HepG2 (cell line): ENCODE results near the gene TRIM34. TPM values are rescaled to one million over a fixed set of nuclear protein-coding genes. Genes with fewer than 3 reads are reported as not detected.

Experiments used
- CBX1 ChIP-seq: IDR thresholded peaks from one replicate; pipeline ENCODE4 v1.6.1; 2016; ENCODE audit warnings: antibody characterized with exemption, low read depth
- CHCHD3 ChIP-seq: sonication (generic); formaldehyde crosslinking; IDR thresholded peaks from 2 replicates; pipeline ENCODE4 v1.8.0; 2022; ENCODE audit warnings: mild to moderate bottlenecking, missing genetic modification reagents, moderate library complexity
- DMAP1 ChIP-seq: IDR thresholded peaks from 2 replicates; pipeline ENCODE4 v1.6.1; 2016
- GRHL1 ChIP-seq: sonication (generic); formaldehyde crosslinking; conservative IDR thresholded peaks from 2 replicates; pipeline ENCODE4 v1.8.0; 2022; ENCODE audit warnings: missing genetic modification reagents
- HNF4G ChIP-seq, 2 experiments: sonication (generic) in 1 of 2; formaldehyde crosslinking in 1 of 2; IDR thresholded peaks; 2 replicates each; pipeline versions ENCODE4 v1.4.0 to v1.6.1; 2011 to 2020; ENCODE audit warnings: borderline replicate concordance in 2 of 2, low read depth in 2 of 2, mild to moderate bottlenecking in 2 of 2, low read length in 1 of 2, missing genetic modification reagents in 1 of 2, moderate library complexity in 1 of 2
- HNRNPK ChIP-seq: fragments of 200-400 bp; formaldehyde crosslinking; IDR thresholded peaks from 2 replicates; pipeline ENCODE4 v1.6.1; 2018; ENCODE audit warnings: low read length, low read depth, moderate library complexity, mild to moderate bottlenecking; ENCODE audit not compliant: poor library complexity, severe bottlenecking
- HOXA9 ChIP-seq: sonication (generic); formaldehyde crosslinking; IDR thresholded peaks from 2 replicates; pipeline ENCODE4 v1.8.1; 2022; ENCODE audit warnings: missing genetic modification reagents, mild to moderate bottlenecking, moderate library complexity, borderline replicate concordance
- MTA3 ChIP-seq: sonication (generic); formaldehyde crosslinking; IDR thresholded peaks from 2 replicates; pipeline ENCODE4 v1.4.0; 2020; ENCODE audit warnings: missing genetic modification reagents
- NFE2L1 ChIP-seq: sonication (generic); formaldehyde crosslinking; IDR thresholded peaks from 2 replicates; pipeline ENCODE4 v1.4.0; 2020; ENCODE audit warnings: missing genetic modification reagents, mild to moderate bottlenecking, borderline replicate concordance
- NPAS2 ChIP-seq: sonication (generic); formaldehyde crosslinking; IDR thresholded peaks from 2 replicates; pipeline ENCODE4 v1.8.0; 2022; ENCODE audit warnings: mild to moderate bottlenecking, missing genetic modification reagents, borderline replicate concordance
- RFX1 ChIP-seq: fragments of 450-650 bp; IDR thresholded peaks from 2 replicates; pipeline ENCODE4 v1.6.1; 2017
- SATB2 ChIP-seq: sonication (generic); formaldehyde crosslinking; IDR thresholded peaks from 2 replicates; pipeline ENCODE4 v1.5.0; 2020; ENCODE audit warnings: missing genetic modification reagents
- SETDB1 ChIP-seq: sonication (generic); formaldehyde crosslinking; IDR thresholded peaks from 2 replicates; pipeline ENCODE4 v1.5.1; 2020; ENCODE audit warnings: missing genetic modification reagents, mild to moderate bottlenecking, borderline replicate concordance
- TCF7 ChIP-seq: sonication (generic); IDR thresholded peaks from 2 replicates; pipeline ENCODE4 v1.6.1; 2016; ENCODE audit warnings: antibody characterized with exemption, low read depth
- ZFP37 ChIP-seq: sonication (generic); formaldehyde crosslinking; IDR thresholded peaks from 2 replicates; pipeline ENCODE4 v1.4.0; 2020; ENCODE audit warnings: missing genetic modification reagents, borderline replicate concordance
- ZMAT5 ChIP-seq: sonication (generic); formaldehyde crosslinking; IDR thresholded peaks from 2 replicates; pipeline ENCODE4 v1.5.0; 2020; ENCODE audit warnings: mild to moderate bottlenecking, low read depth, missing genetic modification reagents, borderline replicate concordance
- ZMYM3 ChIP-seq: sonication (generic); formaldehyde crosslinking; IDR thresholded peaks from 2 replicates; pipeline ENCODE4 v1.5.1; 2020; ENCODE audit warnings: mild to moderate bottlenecking, missing genetic modification reagents
- ZNF180 ChIP-seq: sonication (generic); formaldehyde crosslinking; IDR thresholded peaks from 2 replicates; pipeline ENCODE4 v1.4.0; 2020; ENCODE audit warnings: low read depth, missing genetic modification reagents, borderline replicate concordance
- ZNF234 ChIP-seq: sonication (generic); formaldehyde crosslinking; conservative IDR thresholded peaks from 2 replicates; pipeline ENCODE4 v1.5.1; 2020; ENCODE audit warnings: mild to moderate bottlenecking, missing genetic modification reagents
- ZNF276 ChIP-seq: sonication (generic); formaldehyde crosslinking; IDR thresholded peaks from 2 replicates; pipeline ENCODE4 v1.4.0; 2020; ENCODE audit warnings: mild to moderate bottlenecking, low read depth, missing genetic modification reagents
- ZNF331 ChIP-seq: sonication (generic); formaldehyde crosslinking; IDR thresholded peaks from 2 replicates; pipeline ENCODE4 v1.4.0; 2020; ENCODE audit warnings: missing genetic modification reagents
- ZNF335 ChIP-seq: sonication (generic); formaldehyde crosslinking; IDR thresholded peaks from 2 replicates; pipeline ENCODE4 v1.4.0; 2020; ENCODE audit warnings: missing genetic modification reagents
- ZNF382 ChIP-seq: sonication (generic); formaldehyde crosslinking; IDR thresholded peaks from 2 replicates; pipeline ENCODE4 v1.5.0; 2020; ENCODE audit warnings: missing genetic modification reagents, mild to moderate bottlenecking, borderline replicate concordance
- ZNF564 ChIP-seq: sonication (generic); formaldehyde crosslinking; IDR thresholded peaks from 2 replicates; pipeline ENCODE4 v1.8.1; 2023; ENCODE audit warnings: mild to moderate bottlenecking, missing genetic modification reagents
- ZNF790 ChIP-seq: sonication (generic); formaldehyde crosslinking; IDR thresholded peaks from 2 replicates; pipeline ENCODE4 v1.8.0; 2022; ENCODE audit warnings: missing genetic modification reagents, mild to moderate bottlenecking, borderline replicate concordance
- ZNF816 ChIP-seq: sonication (generic); formaldehyde crosslinking; IDR thresholded peaks from 2 replicates; pipeline ENCODE4 v1.8.0; 2022; ENCODE audit warnings: missing genetic modification reagents, mild to moderate bottlenecking, borderline replicate concordance
- ZSCAN21 ChIP-seq: sonication (generic); formaldehyde crosslinking; IDR thresholded peaks from 2 replicates; pipeline ENCODE4 v1.8.0; 2022; ENCODE audit warnings: mild to moderate bottlenecking, missing genetic modification reagents, moderate library complexity, borderline replicate concordance
- ZSCAN29 ChIP-seq: sonication (generic); formaldehyde crosslinking; conservative IDR thresholded peaks from 2 replicates; pipeline ENCODE4 v1.4.0; 2020; ENCODE audit warnings: mild to moderate bottlenecking, missing genetic modification reagents
- polyA plus RNA-seq, 8 experiments: library from polyadenylated mRNA; depleted of rRNA in 3 of 8; stranded (reverse) in 7 of 8; unstranded in 1 of 8; fragments of >200 nt; fragmentation: Illumina TruSeq in 4 of 8; extraction: Trizol in 4 of 8; gene quantifications; 2 replicates each; pipeline versions ENCODE4 v1.2.1 to v1.2.3, GENCODE V29; 2011 to 2016; ENCODE audit warnings: low read depth in 4 of 8, missing spikeins in 1 of 8, mixed read lengths in 1 of 8; ENCODE audit not compliant: insufficient read depth in 1 of 8
- total RNA-seq, 5 experiments: library from RNA; depleted of rRNA; stranded (reverse); fragments of >200 nt; fragmentation: Illumina TruSeq; extraction: Trizol; gene quantifications; 2 replicates each; pipeline ENCODE4 v1.2.3, GENCODE V29; 2016; ENCODE audit warnings: low read depth in 1 of 5

The TRIM34 gene
- total and polyA plus RNA-seq, 2 of the 13 experiments (the other 11 are each of a cell fraction or from before 2014, with no cell fraction given) = 0.13 to 0.42 TPM

GRCh38 chr11:5684646-5685362 lies 60.0 kb downstream of the TRIM34 start, which contains the start of gene TRIM5 (continued):
- TF ChIP-seq ZSCAN29 (CRISPR knock-in tag) (no peak), ZNF564 (CRISPR knock-in tag) (no peak), NFE2L1 (no peak), ZNF180 (CRISPR knock-in tag) (no peak), HNRNPK (no peak), ZSCAN21 (CRISPR knock-in tag) (no peak), NPAS2 (CRISPR knock-in tag) (no peak), RFX1 (no peak), MTA3 (no peak), TCF7 (no peak), ZMYM3 (CRISPR knock-in tag) (no peak), ZNF816 (CRISPR knock-in tag) (peak; percentile 60; the same call in 1 of the 2 replicates), SETDB1 (CRISPR knock-in tag) (no peak), HNF4G (IDR thresholded peaks at IDR 0.05; ENCODE audit: borderline replicate concordance, low read depth, low read length) (no peak), HNF4G (CRISPR knock-in tag; IDR thresholded peaks at IDR 0.05; ENCODE audit: borderline replicate concordance, low read depth) (no peak), ZFP37 (CRISPR knock-in tag) (no peak), DMAP1 (CRISPR knock-in tag) (peak; percentile 57; the same call in 1 of the 2 replicates), ZMAT5 (CRISPR knock-in tag) (no peak), ZNF276 (CRISPR knock-in tag) (no peak), GRHL1 (no peak), ZNF790 (CRISPR knock-in tag) (no peak), HOXA9 (CRISPR knock-in tag) (no peak), ZNF331 (CRISPR knock-in tag) (no peak), CHCHD3 (no peak), ZNF382 (CRISPR knock-in tag) (no peak), CBX1 (no peak), ZNF234 (CRISPR knock-in tag) (no peak), ZNF335 (no peak), SATB2 (CRISPR knock-in tag) (no peak)
